NCI-H1105 (cell line): ENCODE results near the gene PSMG2.

Experiments
- DNase-seq: peaks from one replicate; lab custom pipeline; 2025; lab: John Stamatoyannopoulos, UW

PSMG2 gene

DNA sequence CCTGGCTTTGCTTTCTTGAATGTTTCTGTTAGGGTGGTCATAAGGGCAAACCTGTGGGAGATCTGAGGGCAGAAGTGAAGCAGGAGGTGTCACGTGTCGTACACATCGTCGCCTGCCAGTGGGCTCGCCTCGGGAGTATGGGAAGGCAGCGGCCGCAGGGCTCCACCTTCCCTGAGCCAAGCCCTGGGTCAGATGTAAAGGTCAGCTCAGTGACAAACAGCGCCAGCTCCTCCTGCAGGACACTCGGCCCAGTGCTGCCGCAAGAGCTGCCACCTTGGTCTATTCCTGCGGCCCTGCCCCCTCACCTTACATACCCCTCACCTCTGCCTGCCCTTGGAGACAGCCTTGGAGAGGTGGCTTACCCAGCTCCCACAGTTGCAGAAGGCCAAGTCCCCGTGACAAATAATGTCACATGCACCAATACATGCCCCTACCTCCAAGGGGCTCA is 64.2 kb downstream of the PSMG2 start:
- no peak for DNase-seq

DNA sequence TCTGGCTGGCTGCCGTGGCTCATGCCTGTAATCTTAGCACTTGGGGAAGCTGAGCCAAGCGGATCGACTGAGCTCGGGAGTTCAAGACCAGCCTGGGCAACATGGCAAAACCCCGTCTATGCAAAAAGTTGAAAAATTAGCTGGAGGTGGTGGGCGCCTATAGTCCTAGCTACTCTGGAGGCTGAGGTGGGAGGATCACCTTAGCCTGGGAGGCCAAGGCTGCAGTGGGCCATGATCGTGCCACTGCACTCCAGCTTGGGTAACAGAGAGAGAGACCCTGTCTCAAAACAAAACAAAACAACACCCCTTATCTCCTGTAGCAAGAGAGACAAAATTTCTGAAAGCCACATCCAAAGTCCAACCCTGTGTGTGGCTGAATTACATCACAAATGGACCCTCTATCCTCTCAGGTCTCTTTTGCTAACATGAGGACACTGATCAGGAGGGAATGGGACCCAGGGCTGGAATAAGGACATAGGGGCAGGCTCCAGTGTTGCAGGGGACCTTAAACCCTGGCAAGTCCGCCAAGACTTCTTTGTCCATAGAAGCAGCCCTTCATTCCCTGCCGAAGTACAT is 64.8 kb downstream of the PSMG2 start:
- no peak for DNase-seq

DNA sequence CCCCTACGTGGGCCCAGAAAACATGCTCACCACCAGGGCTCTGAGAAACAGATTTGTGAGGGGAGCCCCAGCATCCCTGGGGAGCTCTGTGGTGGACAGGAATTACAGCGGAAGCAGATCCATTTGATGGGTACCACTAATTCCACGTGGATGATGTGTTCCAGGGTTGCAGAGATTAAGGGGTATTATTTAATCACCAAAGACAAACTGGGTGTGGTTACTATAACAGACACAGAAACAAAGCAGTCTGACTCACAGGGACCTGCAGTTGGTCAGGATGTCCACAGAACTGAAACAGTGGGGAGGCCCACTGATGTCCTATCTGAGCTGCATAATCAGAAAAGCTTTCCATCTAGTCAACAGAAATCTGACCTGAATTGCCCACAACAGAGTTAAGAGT is 65.8 kb downstream of the PSMG2 start:
- DNase-seq: no peak

DNA sequence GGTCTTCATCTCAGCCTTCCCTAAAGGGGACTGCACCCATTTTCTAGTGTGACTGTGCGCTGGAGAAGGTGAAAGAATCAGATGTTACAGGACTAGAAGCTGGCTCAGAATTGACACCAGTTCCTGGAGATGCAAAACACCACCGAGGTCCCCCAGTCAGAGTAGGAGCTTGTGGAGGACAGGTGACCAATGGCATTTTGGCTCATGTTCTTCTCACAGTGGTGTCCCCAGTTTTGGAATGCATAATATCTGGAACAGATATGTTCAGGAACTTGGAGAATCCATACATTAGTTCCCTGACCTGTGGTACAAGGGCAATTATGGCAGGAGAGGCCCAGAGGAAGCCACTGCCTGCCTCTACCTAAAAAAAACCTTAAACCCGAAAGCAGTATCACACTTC is 66.3 kb downstream of the PSMG2 start:
- no peak for DNase-seq

DNA sequence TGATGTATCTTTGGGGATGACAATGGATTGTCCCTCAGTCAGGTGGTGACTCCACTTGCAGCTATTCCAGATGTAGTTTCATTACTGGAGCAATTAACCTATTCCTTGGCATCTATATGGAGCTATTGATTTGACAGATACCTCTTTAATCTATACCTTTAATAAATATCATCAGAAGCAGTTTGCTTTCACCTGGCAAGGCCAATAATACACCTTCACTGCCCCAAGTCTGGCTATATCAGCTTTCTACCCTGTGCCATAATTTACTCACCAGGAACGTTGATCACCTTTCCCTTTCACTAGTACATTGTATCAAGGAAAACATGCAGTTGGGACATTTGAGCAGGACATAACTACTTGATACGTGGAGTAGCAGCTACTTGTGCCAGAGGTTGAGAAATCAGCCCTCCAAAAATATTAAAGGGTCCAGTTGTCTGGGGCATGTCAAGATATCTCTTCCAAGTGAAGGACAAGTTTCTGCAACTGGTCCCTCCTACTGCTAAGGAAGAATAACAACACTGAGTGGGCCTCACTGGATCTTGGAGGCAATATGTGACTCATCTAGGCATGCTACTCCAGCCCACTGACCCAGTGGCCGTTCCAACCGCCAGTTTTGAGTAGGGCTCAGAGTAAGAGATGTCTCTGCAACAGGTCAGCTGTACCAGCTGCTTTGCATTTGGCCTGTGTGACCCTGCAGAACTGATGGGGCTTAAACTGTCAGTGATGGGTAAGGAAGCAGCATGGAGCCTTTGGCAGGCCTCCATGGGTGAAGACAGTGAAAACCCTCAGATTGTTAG is 67.0 kb downstream of the PSMG2 start:
- no peak for DNase-seq

DNA sequence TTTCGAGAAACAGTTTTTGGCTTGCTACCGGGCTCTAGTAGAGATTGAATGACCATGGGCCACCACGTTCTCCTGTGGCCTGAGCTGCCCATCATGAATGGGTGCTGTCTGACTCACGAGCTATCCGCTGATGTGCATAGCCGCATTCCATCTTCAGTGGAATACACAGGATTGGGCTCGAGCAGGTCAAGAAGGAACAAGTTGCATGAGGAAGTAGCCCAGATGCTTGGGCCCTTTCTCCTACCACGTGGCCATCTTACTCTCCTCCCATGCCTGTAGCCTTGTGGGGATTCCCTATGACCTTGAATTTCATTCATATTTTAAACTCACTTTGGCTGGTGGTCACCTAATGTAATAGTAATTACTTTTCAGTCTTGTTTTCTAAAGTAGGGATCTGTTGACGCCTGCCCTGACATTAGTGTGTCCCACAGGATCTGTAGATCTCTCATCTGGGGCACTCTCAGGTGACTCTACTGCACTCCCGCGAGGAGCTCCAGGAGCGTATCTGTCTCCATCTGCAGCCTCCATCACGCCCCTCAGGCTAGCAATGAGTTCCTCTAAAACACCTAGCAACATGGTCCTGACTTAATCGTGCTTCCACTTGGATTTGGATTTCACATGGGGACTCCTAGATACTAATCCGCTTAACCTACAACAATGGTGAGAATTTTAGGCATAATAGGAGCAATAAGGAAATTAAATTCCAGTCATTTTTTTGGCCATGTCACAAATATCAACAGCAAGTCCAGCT is 67.8 kb downstream of the PSMG2 start:
- no peak for DNase-seq

DNA sequence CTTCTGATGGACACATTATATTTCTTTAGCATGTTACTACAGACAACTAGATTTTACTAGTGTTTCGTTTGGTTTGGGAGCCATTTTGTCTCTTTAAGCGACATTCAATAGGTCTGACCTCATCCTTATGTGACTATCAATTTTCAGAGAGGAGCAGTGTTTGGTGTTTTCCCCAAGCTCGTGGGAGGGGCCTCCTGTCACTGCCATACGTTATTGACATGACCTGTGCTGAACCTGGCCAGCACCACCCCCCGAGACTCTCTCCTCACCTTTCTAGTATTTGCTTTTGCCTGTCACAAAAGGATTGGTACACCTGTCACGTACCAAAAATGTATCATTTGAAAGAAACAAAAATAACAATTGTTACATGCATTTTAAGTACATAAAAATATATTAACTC is 69.3 kb downstream of the PSMG2 start:
- no peak for DNase-seq

DNA sequence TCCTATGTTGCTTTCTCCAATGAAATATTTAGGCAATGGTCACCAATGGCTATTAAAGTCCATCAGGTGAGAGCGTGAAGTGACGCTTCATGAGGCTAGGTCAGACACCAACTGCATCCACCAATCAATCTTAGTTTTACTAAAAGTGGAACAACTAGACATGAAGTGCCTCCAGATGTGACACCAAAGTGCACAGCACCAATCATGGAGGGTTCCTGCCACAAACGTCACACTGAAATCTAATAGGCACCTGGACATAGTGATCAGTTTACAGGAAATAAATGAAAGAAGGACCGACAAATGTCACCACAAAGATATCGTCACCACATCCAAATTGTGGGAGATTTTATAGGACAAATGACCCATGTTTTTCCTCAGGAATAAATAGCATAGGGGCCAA is 70.5 kb downstream of the PSMG2 start:
- no peak for DNase-seq

DNA sequence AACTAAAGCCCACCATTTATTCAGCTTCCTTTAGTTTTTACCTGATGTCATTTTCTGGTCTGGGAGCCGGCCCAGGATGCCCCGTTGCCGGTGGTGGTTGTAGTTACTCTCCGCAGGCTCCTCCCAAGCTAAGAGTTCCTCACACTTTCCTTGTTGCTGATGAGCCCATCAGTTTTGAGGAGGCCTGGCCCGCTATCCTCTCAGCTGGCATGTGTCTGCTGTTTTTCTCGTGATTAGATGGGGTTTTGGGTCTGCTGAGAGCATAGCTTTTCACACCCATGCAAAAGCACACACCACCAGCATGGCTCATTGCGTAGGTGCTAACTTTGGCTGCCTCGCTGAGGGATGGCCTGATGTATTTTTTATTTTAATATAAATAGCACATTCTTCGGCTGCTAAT is 72.1 kb downstream of the PSMG2 start:
- DNase-seq: no peak
